Measurements from ENCODE around the gene MTG1. TPM values are rescaled to one million over a fixed set of nuclear protein-coding genes. Genes with fewer than 3 reads are reported as not detected.

Gene MTG1
- total and polyA plus RNA-seq, 12 donors = 17.4 to 36.2 (median 23.8) TPM

GRCh38 chr10:133455611-133456031, 61.7 kb downstream of the MTG1 start:
- DNase-seq (no peak), ATAC-seq (no peak)
- Histone ChIP-seq H3K27me3 (peaks cover 0 to 3% (median 0%) of the 10 kb centered on the region in 7 donors), H3K9me3 (no peaks in the 10 kb centered on the region), H3K4me3 (no peak overlapping the region), H3K36me3 (no peaks in the 10 kb centered on the region), H3K27ac (no peak overlapping the region), H3K4me1 (no peaks in the 10 kb centered on the region)
- intact Hi-C loops (cut with DNase I) = no loop called here
- 89 to 91% methylated on average over 7 of the region's 7 CpGs for WGBS, 2 donors
- TF ChIP-seq CTCF (IDR thresholded peaks at IDR 0.05) = no peak

GRCh38 chr10:133456041-133456951, 62.3 kb downstream of the MTG1 start:
- no peak overlapping the region for H3K4me3 ChIP-seq
- H3K4me1 ChIP-seq = no peaks in the 10 kb centered on the region
- no peaks in the 10 kb centered on the region for H3K36me3 ChIP-seq
- no peak for DNase-seq
- peaks cover 0 to 3% (median 0%) of the 10 kb centered on the region in 7 donors for H3K27me3 ChIP-seq
- no peak for ATAC-seq
- H3K27ac ChIP-seq = no peak overlapping the region
- TF ChIP-seq CTCF (IDR thresholded peaks at IDR 0.05) = no peak
- 85 to 87% methylated on average over 46 of the region's 46 CpGs for WGBS, 2 donors
- H3K9me3 ChIP-seq = no peaks in the 10 kb centered on the region
- intact Hi-C loops (cut with DNase I) = no loop called here

- 88 to 90% methylated on average over 34 of the region's 34 CpGs for WGBS, 2 donors
- no peak for DNase-seq
These were observed 63.3 kb downstream of the MTG1 start for GRCh38 chr10:133457100-133457841.

More at GRCh38 chr10:133457100-133457841, 63.3 kb downstream of the MTG1 start:
- peaks cover 0 to 3% (median 0%) of the 10 kb centered on the region in 7 donors for H3K27me3 ChIP-seq
- H3K4me1 ChIP-seq = no peaks in the 10 kb centered on the region
- TF ChIP-seq CTCF (IDR thresholded peaks at IDR 0.05) = no peak
- intact Hi-C loops (cut with DNase I) = no loop called here
- peak in 1 of 8 donors; percentile 21 for ATAC-seq
- H3K9me3 ChIP-seq = no peaks in the 10 kb centered on the region
- no peak overlapping the region for H3K4me3 ChIP-seq
- H3K36me3 ChIP-seq = no peaks in the 10 kb centered on the region
- H3K27ac ChIP-seq = no peak overlapping the region
